K562 (cell line): ENCODE measurements around the gene HNF4A. TPM values are rescaled to one million over a fixed set of nuclear protein-coding genes. Genes with fewer than 3 reads are reported as not detected.

ENCODE experiments used
- CTBP1 ChIP-seq: fragments of 450-650 bp; IDR thresholded peaks from 2 replicates; pipeline ENCODE4 v1.6.1; 2016; ENCODE audit warnings: borderline replicate concordance
- DIDO1 ChIP-seq: fragments of 450-650 bp; IDR thresholded peaks from 2 replicates; pipeline ENCODE4 v1.6.1; 2016; ENCODE audit warnings: low read depth, missing biosample characterization, missing genetic modification characterization
- E2F4 ChIP-seq: sonication (generic); formaldehyde crosslinking; IDR thresholded peaks from 2 replicates; pipeline ENCODE4 v1.8.0; 2022; ENCODE audit warnings: mild to moderate bottlenecking, low read depth, missing genetic modification reagents
- FUS ChIP-seq: fragments of 200-400 bp; formaldehyde crosslinking; optimal IDR thresholded peaks from 2 replicates; pipeline ENCODE3; 2017; ENCODE audit warnings: low read depth, low read length
- HDAC2 ChIP-seq: fragments of 450-650 bp; IDR thresholded peaks from 2 replicates; pipeline ENCODE4 v1.6.1; 2016; ENCODE audit warnings: mild to moderate bottlenecking
- HMGN3 ChIP-seq: IDR thresholded peaks from 2 replicates; pipeline ENCODE4 v1.6.1; 2011; ENCODE audit warnings: borderline replicate concordance, low read depth, mild to moderate bottlenecking, mixed read lengths, low read length; ENCODE audit not compliant: insufficient read length; ENCODE audit errors: extremely low read depth
- IRF2 ChIP-seq: sonication (generic); formaldehyde crosslinking; IDR thresholded peaks from 2 replicates; pipeline ENCODE4 v1.8.1; 2022; ENCODE audit warnings: mild to moderate bottlenecking, missing genetic modification reagents
- NCOA6 ChIP-seq: fragments of 450-650 bp; IDR thresholded peaks from 2 replicates; pipeline ENCODE4 v1.6.1; 2017; ENCODE audit warnings: mild to moderate bottlenecking
- NELFE ChIP-seq: IDR thresholded peaks from 2 replicates; pipeline ENCODE4 v1.6.1; 2011; ENCODE audit warnings: mild to moderate bottlenecking; ENCODE audit not compliant: insufficient read depth, insufficient read length
- NR1H2 ChIP-seq: sonication (generic); formaldehyde crosslinking; IDR thresholded peaks from 2 replicates; pipeline ENCODE4 v1.4.0; 2020; ENCODE audit warnings: mild to moderate bottlenecking, missing genetic modification reagents
- PRMT5 ChIP-seq: sonication (generic); formaldehyde crosslinking; IDR thresholded peaks from 2 replicates; pipeline ENCODE4 v1.5.0; 2020; ENCODE audit warnings: missing genetic modification reagents
- SETDB1 ChIP-seq: IDR thresholded peaks from one replicate; pipeline ENCODE4 v1.6.1; 2012; ENCODE audit warnings: low read length, control low read depth, inconsistent platforms
- TCF3 ChIP-seq: sonication (generic); formaldehyde crosslinking; IDR thresholded peaks from 2 replicates; pipeline ENCODE4 v1.4.0; 2020; ENCODE audit warnings: mild to moderate bottlenecking, missing genetic modification reagents
- TRIM24 ChIP-seq, 2 experiments: fragments of 450-650 bp; IDR thresholded peaks; 2 replicates each; pipeline ENCODE4 v1.6.1; 2016
- ZFX ChIP-seq: sonication (generic); formaldehyde crosslinking; IDR thresholded peaks from 2 replicates; pipeline ENCODE4 v1.8.0; 2022; ENCODE audit warnings: mild to moderate bottlenecking, missing genetic modification reagents, moderate library complexity
- polyA plus RNA-seq, 8 experiments: library from polyadenylated mRNA; depleted of rRNA in 4 of 8; stranded (reverse) in 5 of 8; unstranded in 3 of 8; fragments of >200 nt; fragmentation: Nextera tagmentation in 2 of 8; fragmentation: Illumina TruSeq in 1 of 8; extraction: Ambion mirVana in 2 of 8; extraction: Trizol in 1 of 8; gene quantifications; 2 replicates each; pipeline versions ENCODE4 v1.2.1 to v1.2.3, GENCODE V29; 2011 to 2014; ENCODE audit warnings: inconsistent platforms in 1 of 8, missing spikeins in 1 of 8
- total RNA-seq, 7 experiments: library from RNA; depleted of rRNA in 6 of 7; stranded (reverse); fragments of >200 nt in 6 of 7; fragmentation: Illumina TruSeq in 2 of 7; extraction: Trizol in 2 of 7; gene quantifications; 2 replicates each; pipeline versions ENCODE4 v1.2.1 to v1.2.3, GENCODE V29; 2011 to 2021; ENCODE audit warnings: low replicate concordance in 1 of 7
- TF ChIP-seq, protein P1 (sequence below): fragments of 450-650 bp; conservative IDR thresholded peaks from 2 replicates; pipeline ENCODE4 v1.6.1; 2016; ENCODE audit warnings: missing genetic modification characterization, low read depth, mild to moderate bottlenecking, control low read depth, missing compliant biosample characterization
- TF ChIP-seq, protein P2 (sequence below), 2 experiments: fragments of 150-350 bp in 1 of 2; IDR thresholded peaks; 2 replicates each; pipeline ENCODE4 v1.6.1; 2012 to 2016; ENCODE audit warnings: low read depth in 2 of 2, low read length in 2 of 2, mild to moderate bottlenecking in 1 of 2, moderate library complexity in 1 of 2

Gene HNF4A
- total and polyA plus RNA-seq, 9 of the 15 experiments (the other 6 are each of a cell fraction or from before 2014, with no cell fraction given): 0.03 to 0.27 (median 0.08) TPM; not detected in 5

DNA sequence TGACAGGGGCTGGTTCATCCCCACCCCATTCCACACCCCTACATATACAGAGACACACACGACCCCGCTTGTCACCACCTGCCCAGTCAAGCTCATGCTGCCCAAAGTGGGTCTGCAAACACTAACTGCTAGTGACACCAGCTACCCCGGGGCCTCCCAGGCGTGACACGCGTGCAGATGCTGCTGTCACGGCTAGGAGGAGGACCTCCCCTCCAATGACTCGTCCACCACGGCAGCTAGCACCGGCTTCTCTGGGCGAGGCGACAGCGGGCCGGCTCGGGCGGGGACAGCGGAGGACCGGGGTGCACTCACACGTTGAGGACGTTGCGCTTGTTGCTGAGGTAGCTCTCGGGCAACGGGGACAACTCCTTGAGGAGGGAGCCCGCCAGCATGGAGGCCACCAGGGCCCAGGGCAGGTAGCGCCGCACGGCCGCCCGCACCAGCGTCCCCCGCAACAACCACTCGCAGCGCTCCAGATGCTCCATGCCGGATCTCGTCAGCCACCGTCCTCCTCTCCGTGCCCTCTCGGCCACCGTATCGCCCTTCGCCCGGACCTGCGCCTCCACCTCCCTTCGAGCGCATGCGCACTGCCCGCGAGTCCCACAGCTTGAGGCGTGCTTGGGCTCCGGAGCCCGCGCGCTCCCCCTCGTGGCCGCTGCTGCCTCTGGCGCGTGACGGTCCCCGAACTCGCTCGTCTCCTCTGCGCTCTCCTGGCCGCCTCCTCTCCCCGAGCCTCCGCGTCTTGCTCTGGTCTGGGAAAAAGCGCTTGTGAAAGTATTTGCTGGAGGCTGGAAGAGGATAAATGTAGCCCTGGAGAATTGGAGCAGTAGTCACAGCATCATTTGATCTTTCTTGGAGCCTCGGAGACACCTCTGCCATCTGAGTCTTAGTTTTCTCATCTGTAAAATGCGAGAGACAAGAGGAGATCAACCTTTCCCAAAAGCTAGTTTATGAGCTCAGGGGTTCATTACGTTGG is 44.5 kb upstream of the HNF4A start, which contains the start of gene FITM2 (continued):
- TF ChIP-seq, protein P1, sequence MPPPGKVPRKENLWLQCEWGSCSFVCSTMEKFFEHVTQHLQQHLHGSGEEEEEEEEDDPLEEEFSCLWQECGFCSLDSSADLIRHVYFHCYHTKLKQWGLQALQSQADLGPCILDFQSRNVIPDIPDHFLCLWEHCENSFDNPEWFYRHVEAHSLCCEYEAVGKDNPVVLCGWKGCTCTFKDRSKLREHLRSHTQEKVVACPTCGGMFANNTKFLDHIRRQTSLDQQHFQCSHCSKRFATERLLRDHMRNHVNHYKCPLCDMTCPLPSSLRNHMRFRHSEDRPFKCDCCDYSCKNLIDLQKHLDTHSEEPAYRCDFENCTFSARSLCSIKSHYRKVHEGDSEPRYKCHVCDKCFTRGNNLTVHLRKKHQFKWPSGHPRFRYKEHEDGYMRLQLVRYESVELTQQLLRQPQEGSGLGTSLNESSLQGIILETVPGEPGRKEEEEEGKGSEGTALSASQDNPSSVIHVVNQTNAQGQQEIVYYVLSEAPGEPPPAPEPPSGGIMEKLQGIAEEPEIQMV (tag): no peak
- no peak for TF ChIP-seq HDAC2
- no peak for TF ChIP-seq NCOA6
- TF ChIP-seq SETDB1: no peak
- TF ChIP-seq TRIM24 (IDR thresholded peaks at IDR 0.05): no peak; a peak in 1 of 4 replicates
- TF ChIP-seq ZFX: no peak
- peak; percentile 83; the same call in 1 of the 2 replicates for TF ChIP-seq E2F4 (CRISPR knock-in tag)
- TF ChIP-seq FUS: no peak
- TF ChIP-seq, protein P2, sequence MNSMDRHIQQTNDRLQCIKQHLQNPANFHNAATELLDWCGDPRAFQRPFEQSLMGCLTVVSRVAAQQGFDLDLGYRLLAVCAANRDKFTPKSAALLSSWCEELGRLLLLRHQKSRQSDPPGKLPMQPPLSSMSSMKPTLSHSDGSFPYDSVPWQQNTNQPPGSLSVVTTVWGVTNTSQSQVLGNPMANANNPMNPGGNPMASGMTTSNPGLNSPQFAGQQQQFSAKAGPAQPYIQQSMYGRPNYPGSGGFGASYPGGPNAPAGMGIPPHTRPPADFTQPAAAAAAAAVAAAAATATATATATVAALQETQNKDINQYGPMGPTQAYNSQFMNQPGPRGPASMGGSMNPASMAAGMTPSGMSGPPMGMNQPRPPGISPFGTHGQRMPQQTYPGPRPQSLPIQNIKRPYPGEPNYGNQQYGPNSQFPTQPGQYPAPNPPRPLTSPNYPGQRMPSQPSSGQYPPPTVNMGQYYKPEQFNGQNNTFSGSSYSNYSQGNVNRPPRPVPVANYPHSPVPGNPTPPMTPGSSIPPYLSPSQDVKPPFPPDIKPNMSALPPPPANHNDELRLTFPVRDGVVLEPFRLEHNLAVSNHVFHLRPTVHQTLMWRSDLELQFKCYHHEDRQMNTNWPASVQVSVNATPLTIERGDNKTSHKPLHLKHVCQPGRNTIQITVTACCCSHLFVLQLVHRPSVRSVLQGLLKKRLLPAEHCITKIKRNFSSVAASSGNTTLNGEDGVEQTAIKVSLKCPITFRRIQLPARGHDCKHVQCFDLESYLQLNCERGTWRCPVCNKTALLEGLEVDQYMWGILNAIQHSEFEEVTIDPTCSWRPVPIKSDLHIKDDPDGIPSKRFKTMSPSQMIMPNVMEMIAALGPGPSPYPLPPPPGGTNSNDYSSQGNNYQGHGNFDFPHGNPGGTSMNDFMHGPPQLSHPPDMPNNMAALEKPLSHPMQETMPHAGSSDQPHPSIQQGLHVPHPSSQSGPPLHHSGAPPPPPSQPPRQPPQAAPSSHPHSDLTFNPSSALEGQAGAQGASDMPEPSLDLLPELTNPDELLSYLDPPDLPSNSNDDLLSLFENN (IDR thresholded peaks at IDR 0.05; ENCODE audit: low read depth in 2 of 2, low read length in 2 of 2): 0 out of 4 replicates have a peak, but pooled peaks of 1 of the 2 experiments have one; percentile 6
- TF ChIP-seq NELFE: no peak
- no peak for TF ChIP-seq IRF2 (CRISPR knock-in tag)
- peak; percentile 86 for TF ChIP-seq CTBP1
- peak; percentile 70 for TF ChIP-seq HMGN3
- TF ChIP-seq PRMT5 (CRISPR knock-in tag): no peak
- no peak for TF ChIP-seq NR1H2 (CRISPR knock-in tag)
- TF ChIP-seq TCF3: no peak
- TF ChIP-seq DIDO1 (tag): no peak
